GM23338 (cell line): ENCODE data around the gene GYS2. TPM values are rescaled to one million over a fixed set of nuclear protein-coding genes. Genes with fewer than 3 reads are reported as not detected.

Experiments
- ATAC-seq: fragments of 200-7000 bp; cut with Tn5 transposase; 3 replicates; pipeline ENCODE4 v1.9.1; 2020
- DNase-seq: peaks from one replicate; pipeline ENCODE4 v3.0.0-alpha.2; 2015; ENCODE audit warnings: low spot score
- H2AFZ ChIP-seq: fragments of 200-600 bp; sonication (generic); 2 replicates; pipeline ENCODE4 v1.8.0; 2016; ENCODE audit warnings: antibody characterized with exemption, mild to moderate bottlenecking, moderate library complexity
- H3F3A ChIP-seq: fragments of 200-600 bp; sonication (generic); replicated peaks from 2 replicates; pipeline ENCODE4 v1.8.0; 2017; ENCODE audit warnings: antibody characterized with exemption, mixed run types, low read depth
- H3K27ac ChIP-seq: fragments of 200-600 bp; sonication (generic); 2 replicates; pipeline ENCODE4 v1.6.1; 2016; ENCODE audit warnings: low read depth
- H3K27me3 ChIP-seq: fragments of 200-600 bp; sonication (generic); 2 replicates; pipeline ENCODE4 v1.8.0; 2016; ENCODE audit warnings: mild to moderate bottlenecking, mixed run types, moderate library complexity; ENCODE audit not compliant: insufficient read depth
- H3K36me3 ChIP-seq: fragments of 200-600 bp; sonication (generic); 2 replicates; pipeline ENCODE4 v1.8.0; 2016; ENCODE audit warnings: mild to moderate bottlenecking; ENCODE audit not compliant: insufficient read depth
- H3K4me1 ChIP-seq: fragments of 200-600 bp; sonication (generic); 2 replicates; pipeline ENCODE4 v1.8.0; 2016; ENCODE audit warnings: mild to moderate bottlenecking, moderate library complexity; ENCODE audit not compliant: insufficient read depth
- H3K4me2 ChIP-seq: fragments of 200-600 bp; sonication (generic); 2 replicates; pipeline ENCODE4 v1.7.1; 2017; ENCODE audit warnings: mixed run types
- H3K4me3 ChIP-seq: fragments of 200-600 bp; sonication (generic); 2 replicates; pipeline ENCODE4 v1.6.1; 2016; ENCODE audit warnings: mixed run types
- H3K79me2 ChIP-seq: fragments of 200-600 bp; sonication (generic); replicated peaks from 2 replicates; pipeline ENCODE4 v1.8.0; 2017; ENCODE audit warnings: mild to moderate bottlenecking; ENCODE audit not compliant: insufficient read depth
- H3K9me2 ChIP-seq: fragments of 200-600 bp; sonication (generic); 2 replicates; pipeline ENCODE4 v1.8.0; 2017; ENCODE audit not compliant: insufficient read depth
- H4K20me1 ChIP-seq: fragments of 200-600 bp; sonication (generic); replicated peaks from 2 replicates; pipeline ENCODE4 v1.8.0; 2017; ENCODE audit warnings: mild to moderate bottlenecking; ENCODE audit not compliant: insufficient read depth
- H3K27ac Mint-ChIP-seq: 2 replicates; pipeline ENCODE4 v1.8.0; 2020; ENCODE audit warnings: inconsistent platforms, mild to moderate bottlenecking, moderate library complexity, mixed read lengths
- H3K27me3 Mint-ChIP-seq: 3 replicates; pipeline ENCODE4 v1.8.0; 2022; ENCODE audit warnings: low read depth, mild to moderate bottlenecking, moderate library complexity, mixed read lengths, inconsistent platforms; ENCODE audit not compliant: insufficient read depth, poor library complexity
- H3K36me3 Mint-ChIP-seq: 3 replicates; pipeline ENCODE4 v1.8.0; 2021; ENCODE audit warnings: low read depth, mild to moderate bottlenecking, inconsistent platforms, moderate library complexity, mixed read lengths
- H3K4me1 Mint-ChIP-seq: 3 replicates; pipeline ENCODE4 v1.8.0; 2020; ENCODE audit warnings: mild to moderate bottlenecking, inconsistent platforms, mixed read lengths
- H3K4me3 Mint-ChIP-seq: 3 replicates; pipeline ENCODE4 v1.8.0; 2021; ENCODE audit warnings: moderate library complexity, mild to moderate bottlenecking, inconsistent platforms, mixed read lengths
- H3K9me3 Mint-ChIP-seq: 3 replicates; pipeline ENCODE4 v1.8.0; 2020; ENCODE audit warnings: moderate library complexity, mild to moderate bottlenecking, inconsistent platforms, mixed read lengths
- CREB1 ChIP-seq: fragments of 250-450 bp; sonication (Bioruptor Pico); IDR thresholded peaks from 2 replicates; pipeline ENCODE4 v1.5.0; 2020; ENCODE audit warnings: low read depth, mild to moderate bottlenecking, moderate library complexity
- ETS1 ChIP-seq: IDR thresholded peaks from 2 replicates; pipeline ENCODE4 v1.6.1; 2016; ENCODE audit warnings: antibody characterized with exemption
- EZH2 ChIP-seq: fragments of 200-600 bp; sonication (generic); IDR thresholded peaks from one replicate; pipeline ENCODE4 v1.8.0; 2017; ENCODE audit warnings: antibody characterized with exemption, mild to moderate bottlenecking, low read depth; ENCODE audit not compliant: unreplicated experiment
- EZH2phosphoT487 ChIP-seq: fragments of 200-600 bp; sonication (generic); IDR thresholded peaks from one replicate; pipeline ENCODE4 v1.8.1; 2018; ENCODE audit warnings: antibody characterized with exemption; ENCODE audit not compliant: unreplicated experiment
- JUNB ChIP-seq: IDR thresholded peaks from one replicate; pipeline ENCODE4 v1.6.1; 2016; ENCODE audit warnings: antibody characterized with exemption; ENCODE audit not compliant: unreplicated experiment
- NANOG ChIP-seq: IDR thresholded peaks from 2 replicates; pipeline ENCODE4 v1.6.1; 2016; ENCODE audit warnings: antibody characterized with exemption, borderline replicate concordance
- POLR2AphosphoS5 ChIP-seq: IDR thresholded peaks from 2 replicates; pipeline ENCODE4 v1.6.1; 2016; ENCODE audit warnings: antibody characterized with exemption, low read depth
- REST ChIP-seq: IDR thresholded peaks from one replicate; pipeline ENCODE4 v1.6.1; 2018; ENCODE audit warnings: antibody characterized with exemption; ENCODE audit not compliant: unreplicated experiment
- STAT1 ChIP-seq: IDR thresholded peaks from one replicate; pipeline ENCODE4 v1.6.1; 2016; ENCODE audit warnings: antibody characterized with exemption; ENCODE audit not compliant: unreplicated experiment
- ZNF114 ChIP-seq: fragments of 250-450 bp; sonication (Bioruptor Pico); IDR thresholded peaks from 2 replicates; pipeline ENCODE4 v1.5.0; 2020; ENCODE audit warnings: mild to moderate bottlenecking, moderate library complexity
- ZNF331 ChIP-seq: fragments of 250-450 bp; sonication (Bioruptor Pico); IDR thresholded peaks from 2 replicates; pipeline ENCODE4 v1.5.0; 2020; ENCODE audit warnings: low read depth, mild to moderate bottlenecking, moderate library complexity
- ZNF462 ChIP-seq: fragments of 250-450 bp; sonication (Bioruptor Pico); IDR thresholded peaks from 2 replicates; pipeline ENCODE4 v1.5.0; 2020; ENCODE audit warnings: mild to moderate bottlenecking, moderate library complexity
- polyA plus RNA-seq: library from polyadenylated mRNA; unstranded; fragments of >200 nt; fragmentation: Nextera tagmentation; extraction: Ambion mirVana; gene quantifications from 2 replicates; pipeline ENCODE4 v1.2.1, GENCODE V29; 2016
- total RNA-seq: library from RNA; depleted of rRNA; stranded (reverse); fragments of >200 nt; shearing (Covaris generic); gene quantifications from 2 replicates; pipeline ENCODE4 v1.2.3, GENCODE V29; 2014
- TF ChIP-seq, protein P1 (sequence below), 2 experiments: fragments of 200-600 bp in 1 of 2; sonication (generic) in 1 of 2; conservative IDR thresholded peaks; 2 replicates each; pipeline versions ENCODE4 v1.5.1 to v1.6.1; 2016 to 2017; ENCODE audit warnings: antibody characterized with exemption in 2 of 2, low read depth in 2 of 2, mild to moderate bottlenecking in 2 of 2, moderate library complexity in 1 of 2

Gene GYS2
- total and polyA plus RNA-seq, 2 experiments from 2014 or later, result not detected

- peaks cover 2% of the 10 kb centered on the region for H3K27me3 Mint-ChIP-seq
- peaks cover 69% of the 10 kb centered on the region for H4K20me1 ChIP-seq
- no peaks in the 10 kb centered on the region for H3K9me2 ChIP-seq
- H3K27ac Mint-ChIP-seq, result no peak overlapping the region
- no peaks in the 10 kb centered on the region for H3K9me3 Mint-ChIP-seq
- H2AFZ ChIP-seq, result no peak overlapping the region
- peaks cover 94% of the 10 kb centered on the region for H3K79me2 ChIP-seq
- no peak overlapping the region for H3K4me3 Mint-ChIP-seq
- peaks cover 86% of the 10 kb centered on the region for H3K36me3 ChIP-seq
- no peaks in the 10 kb centered on the region for H3F3A ChIP-seq
- no peak overlapping the region; the same call in 1 of the 2 replicates for H3K27ac ChIP-seq
- TF ChIP-seq JUNB, result no peak
- TF ChIP-seq ZNF114 (CRISPR knock-in tag), result no peak
- no peak for TF ChIP-seq STAT1
- TF ChIP-seq EZH2phosphoT487, result no peak
- TF ChIP-seq ZNF331, result no peak
- TF ChIP-seq NANOG, result no peak
- no peak for TF ChIP-seq POLR2AphosphoS5
- no peak for TF ChIP-seq EZH2
- no peak for TF ChIP-seq REST
- no peak for TF ChIP-seq ZNF462
- TF ChIP-seq ETS1, result no peak
- TF ChIP-seq CREB1 (CRISPR knock-in tag), result no peak
- TF ChIP-seq, protein P1, sequence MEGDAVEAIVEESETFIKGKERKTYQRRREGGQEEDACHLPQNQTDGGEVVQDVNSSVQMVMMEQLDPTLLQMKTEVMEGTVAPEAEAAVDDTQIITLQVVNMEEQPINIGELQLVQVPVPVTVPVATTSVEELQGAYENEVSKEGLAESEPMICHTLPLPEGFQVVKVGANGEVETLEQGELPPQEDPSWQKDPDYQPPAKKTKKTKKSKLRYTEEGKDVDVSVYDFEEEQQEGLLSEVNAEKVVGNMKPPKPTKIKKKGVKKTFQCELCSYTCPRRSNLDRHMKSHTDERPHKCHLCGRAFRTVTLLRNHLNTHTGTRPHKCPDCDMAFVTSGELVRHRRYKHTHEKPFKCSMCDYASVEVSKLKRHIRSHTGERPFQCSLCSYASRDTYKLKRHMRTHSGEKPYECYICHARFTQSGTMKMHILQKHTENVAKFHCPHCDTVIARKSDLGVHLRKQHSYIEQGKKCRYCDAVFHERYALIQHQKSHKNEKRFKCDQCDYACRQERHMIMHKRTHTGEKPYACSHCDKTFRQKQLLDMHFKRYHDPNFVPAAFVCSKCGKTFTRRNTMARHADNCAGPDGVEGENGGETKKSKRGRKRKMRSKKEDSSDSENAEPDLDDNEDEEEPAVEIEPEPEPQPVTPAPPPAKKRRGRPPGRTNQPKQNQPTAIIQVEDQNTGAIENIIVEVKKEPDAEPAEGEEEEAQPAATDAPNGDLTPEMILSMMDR (conservative IDR thresholded peaks at IDR 0.05; ENCODE audit: low read depth in 2 of 2), result no peak
- peaks cover 76% of the 10 kb centered on the region for H3K4me1 Mint-ChIP-seq
- H3K36me3 Mint-ChIP-seq, result peaks cover 99% of the 10 kb centered on the region
- DNase-seq, result no peak
- peaks cover 46% of the 10 kb centered on the region for H3K4me1 ChIP-seq
- H3K27me3 ChIP-seq, result no peaks in the 10 kb centered on the region
- H3K4me3 ChIP-seq, result no peak overlapping the region; the same call in 1 of the 2 replicates
- H3K4me2 ChIP-seq, result no peak overlapping the region
- ATAC-seq, result peak; percentile 24; the same call in 2 of the 3 replicates
These were observed 43.7 kb upstream of the GYS2 start for GRCh38 chr12:21648378-21648777.
